ENCODE measurements around the gene EXOC1.

Gene EXOC1

GRCh38 chr4:55927803-55928437 is 74.5 kb downstream of the EXOC1 start:
- TF ChIP-seq TEAD4 (IDR thresholded peaks at IDR 0.05) (no peak), CREB1 (IDR thresholded peaks at IDR 0.05; ENCODE audit: low read depth) (no peak), FOXM1 (IDR thresholded peaks at IDR 0.05; ENCODE audit: borderline replicate concordance, low read depth) (no peak), YY1 (IDR thresholded peaks at IDR 0.05; ENCODE audit: low read depth) (no peak), MAX (IDR thresholded peaks at IDR 0.05) (no peak), TCF12 (IDR thresholded peaks at IDR 0.05; ENCODE audit: low read depth) (no peak), REST (IDR thresholded peaks at IDR 0.05; ENCODE audit: low read depth) (no peak), EGR1 (IDR thresholded peaks at IDR 0.05) (no peak), USF1 (IDR thresholded peaks at IDR 0.05) (no peak), CEBPB (IDR thresholded peaks at IDR 0.05) (no peak), TAF1 (IDR thresholded peaks at IDR 0.05; ENCODE audit: low read depth) (no peak), RAD21 (IDR thresholded peaks at IDR 0.05; ENCODE audit: low read depth) (no peak), ZBTB7A (IDR thresholded peaks at IDR 0.05; ENCODE audit: low read depth) (no peak)

GRCh38 chr4:55928846-55929245 is 75.4 kb downstream of the EXOC1 start:
- no peak for TF ChIP-seq EP300 (IDR thresholded peaks at IDR 0.05; ENCODE audit: borderline replicate concordance)
- TF ChIP-seq EGR1 (IDR thresholded peaks at IDR 0.05) = no peak
- no peak for TF ChIP-seq CREB1 (IDR thresholded peaks at IDR 0.05; ENCODE audit: low read depth)
- no peak for TF ChIP-seq USF1 (IDR thresholded peaks at IDR 0.05)
- TF ChIP-seq MAX (IDR thresholded peaks at IDR 0.05) = no peak
- no peak for TF ChIP-seq RAD21 (IDR thresholded peaks at IDR 0.05; ENCODE audit: low read depth)

GRCh38 chr4:55931043-55931442 is 77.6 kb downstream of the EXOC1 start:
- no peak for TF ChIP-seq TCF12 (IDR thresholded peaks at IDR 0.05; ENCODE audit: low read depth)
- TF ChIP-seq TEAD4 (IDR thresholded peaks at IDR 0.05) = no peak
- no peak for TF ChIP-seq FOXM1 (IDR thresholded peaks at IDR 0.05; ENCODE audit: borderline replicate concordance, low read depth)
- no peak for TF ChIP-seq REST (IDR thresholded peaks at IDR 0.05; ENCODE audit: low read depth)
- TF ChIP-seq ZBTB7A (IDR thresholded peaks at IDR 0.05; ENCODE audit: low read depth) = no peak
- TF ChIP-seq RAD21 (IDR thresholded peaks at IDR 0.05; ENCODE audit: low read depth) = no peak
- TF ChIP-seq MAX (IDR thresholded peaks at IDR 0.05) = no peak
- no peak for TF ChIP-seq CEBPB (IDR thresholded peaks at IDR 0.05)
- TF ChIP-seq YY1 (IDR thresholded peaks at IDR 0.05; ENCODE audit: low read depth) = no peak
- TF ChIP-seq USF1 (IDR thresholded peaks at IDR 0.05) = no peak
- no peak for TF ChIP-seq EP300 (IDR thresholded peaks at IDR 0.05; ENCODE audit: borderline replicate concordance)
- TF ChIP-seq TAF1 (IDR thresholded peaks at IDR 0.05; ENCODE audit: low read depth) = no peak
- no peak for TF ChIP-seq EGR1 (IDR thresholded peaks at IDR 0.05)
- TF ChIP-seq CREB1 (IDR thresholded peaks at IDR 0.05; ENCODE audit: low read depth) = no peak
- no peak for TF ChIP-seq NFIC (IDR thresholded peaks at IDR 0.05)

GRCh38 chr4:55931833-55932232 is 78.4 kb downstream of the EXOC1 start:
- TF ChIP-seq TAF1 (IDR thresholded peaks at IDR 0.05; ENCODE audit: low read depth) = no peak
- TF ChIP-seq EP300 (IDR thresholded peaks at IDR 0.05; ENCODE audit: borderline replicate concordance) = no peak
- TF ChIP-seq EGR1 (IDR thresholded peaks at IDR 0.05) = no peak
- TF ChIP-seq CEBPB (IDR thresholded peaks at IDR 0.05) = no peak

- TF ChIP-seq EGR1 (IDR thresholded peaks at IDR 0.05) = no peak
- no peak for TF ChIP-seq YY1 (IDR thresholded peaks at IDR 0.05; ENCODE audit: low read depth)
- no peak for TF ChIP-seq ZBTB7A (IDR thresholded peaks at IDR 0.05; ENCODE audit: low read depth)
- TF ChIP-seq EP300 (IDR thresholded peaks at IDR 0.05; ENCODE audit: borderline replicate concordance) = no peak
- TF ChIP-seq CEBPB (IDR thresholded peaks at IDR 0.05) = no peak
Measured at GRCh38 chr4:55932511-55932910, 79.1 kb downstream of the EXOC1 start.

GRCh38 chr4:55933611-55934010 is 80.2 kb downstream of the EXOC1 start:
- TF ChIP-seq EGR1 (IDR thresholded peaks at IDR 0.05) (no peak), TAF1 (IDR thresholded peaks at IDR 0.05; ENCODE audit: low read depth) (no peak), FOXM1 (IDR thresholded peaks at IDR 0.05; ENCODE audit: borderline replicate concordance, low read depth) (no peak), RAD21 (IDR thresholded peaks at IDR 0.05; ENCODE audit: low read depth) (no peak), CEBPB (IDR thresholded peaks at IDR 0.05) (no peak), CREB1 (IDR thresholded peaks at IDR 0.05; ENCODE audit: low read depth) (no peak), YY1 (IDR thresholded peaks at IDR 0.05; ENCODE audit: low read depth) (no peak), TCF12 (IDR thresholded peaks at IDR 0.05; ENCODE audit: low read depth) (no peak), NFIC (IDR thresholded peaks at IDR 0.05) (no peak), EP300 (IDR thresholded peaks at IDR 0.05; ENCODE audit: borderline replicate concordance) (no peak), TEAD4 (IDR thresholded peaks at IDR 0.05) (no peak), MAX (IDR thresholded peaks at IDR 0.05) (no peak), ZBTB7A (IDR thresholded peaks at IDR 0.05; ENCODE audit: low read depth) (no peak), USF1 (IDR thresholded peaks at IDR 0.05) (no peak), REST (IDR thresholded peaks at IDR 0.05; ENCODE audit: low read depth) (no peak)
